GM18498 (cell line): ENCODE data around the gene CCDC170.
A peak's percentile ranks its signal among the peaks of the same experiment; 100 is the strongest.
"Not testable (repeated sequence)": the region's sequence is repeated elsewhere in the genome, so short reads cannot be mapped to it uniquely, and the experiment has no call there.

ENCODE experiments used
- ATAC-seq: cut with Tn5 transposase; IDR thresholded peaks from one replicate; pipeline ENCODE4 v1.9.1; 2021; ENCODE audit warnings: mild to moderate bottlenecking, moderate library complexity; ENCODE audit not compliant: unreplicated experiment

CCDC170 gene

GRCh38 chr6:151493161-151493803, 535 bp upstream of the CCDC170 start:
- ATAC-seq: no peak

- no peak for ATAC-seq
These were observed 568 bp downstream of the CCDC170 start for GRCh38 chr6:151494235-151494935.

- ATAC-seq: no peak
These were observed 1.1 kb downstream of the CCDC170 start for GRCh38 chr6:151494936-151495320.

GRCh38 chr6:151495380-151495779, 1.6 kb downstream of the CCDC170 start:
- ATAC-seq: no peak

GRCh38 chr6:151497905-151498304, 4.1 kb downstream of the CCDC170 start:
- peak; percentile 44 for ATAC-seq

GRCh38 chr6:151498327-151498726, 4.5 kb downstream of the CCDC170 start:
- ATAC-seq: peak; percentile 82

GRCh38 chr6:151499551-151499950, 5.7 kb downstream of the CCDC170 start:
- ATAC-seq: no peak

- no peak for ATAC-seq
These were observed 7.8 kb downstream of the CCDC170 start for GRCh38 chr6:151501511-151502136.

GRCh38 chr6:151502499-151502898, 8.7 kb downstream of the CCDC170 start:
- ATAC-seq: no peak

GRCh38 chr6:151506761-151507160, 12.9 kb downstream of the CCDC170 start:
- ATAC-seq: no peak

- no peak for ATAC-seq
These were observed 15.2 kb downstream of the CCDC170 start for GRCh38 chr6:151509048-151509447.

GRCh38 chr6:151512481-151512880, 18.7 kb downstream of the CCDC170 start:
- no peak for ATAC-seq

- ATAC-seq: no peak
These were observed 20.3 kb downstream of the CCDC170 start for GRCh38 chr6:151514000-151514730.

- ATAC-seq: not testable (repeated sequence)
These were observed 25.2 kb downstream of the CCDC170 start for GRCh38 chr6:151518992-151519391.

GRCh38 chr6:151523034-151523433, 29.2 kb downstream of the CCDC170 start:
- ATAC-seq: no peak

GRCh38 chr6:151524059-151524458, 30.2 kb downstream of the CCDC170 start:
- no peak for ATAC-seq

GRCh38 chr6:151534576-151534975, 40.8 kb downstream of the CCDC170 start:
- ATAC-seq: no peak

- ATAC-seq: no peak
These were observed 41.8 kb downstream of the CCDC170 start for GRCh38 chr6:151535476-151536187.

- no peak for ATAC-seq
These were observed 42.3 kb downstream of the CCDC170 start for GRCh38 chr6:151536188-151536479.

- ATAC-seq: no peak
These were observed 43.7 kb downstream of the CCDC170 start for GRCh38 chr6:151537556-151537955.
